ENCODE results near the gene ZNF212. TPM values are rescaled to one million over a fixed set of nuclear protein-coding genes. Genes with fewer than 3 reads are reported as not detected.

ZNF212 gene
- total and polyA plus RNA-seq, 10 donors: 6.7 to 15.0 (median 12.8) TPM

DNA sequence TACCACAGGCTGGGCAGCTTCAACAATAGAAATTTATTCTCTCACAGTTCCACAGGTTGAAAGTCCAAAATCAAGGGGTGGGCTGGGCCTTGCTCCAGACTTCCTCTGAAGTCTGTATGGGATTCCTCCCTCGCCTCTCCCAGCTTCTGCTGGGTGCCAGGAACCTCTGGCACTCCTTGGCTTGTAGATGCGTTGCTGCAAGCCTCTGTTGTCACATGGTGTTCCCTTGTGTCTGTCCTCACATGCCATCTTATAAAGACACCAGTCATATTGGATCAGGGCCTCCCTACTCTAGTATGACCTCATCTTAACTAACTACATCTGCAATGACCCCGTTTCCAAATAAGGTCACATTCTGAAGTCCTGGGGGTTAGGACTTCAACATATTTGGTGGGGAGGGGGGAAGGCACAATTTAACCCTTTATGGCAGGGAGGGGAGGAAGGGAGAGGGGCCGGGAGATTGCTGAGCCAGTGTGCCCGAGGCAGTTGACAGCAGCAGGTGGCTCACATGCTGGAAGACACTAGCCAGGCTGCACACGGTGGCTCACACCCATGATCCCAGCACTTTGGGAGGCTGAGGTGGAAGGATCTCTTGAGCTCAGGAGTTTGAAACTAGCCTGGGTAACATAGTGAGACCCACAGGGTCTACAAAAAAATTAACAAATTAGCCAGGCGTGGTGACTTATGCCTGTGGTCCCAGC is 25.3 kb upstream of the ZNF212 start:
- Histone ChIP-seq H3K4me1 (peaks cover 0 to 9% (median 0%) of the 10 kb centered on the region in 6 donors), H3K4me3 (no peak overlapping the region), H3K27me3 (replicated peaks in 1 of 7) (no peaks in the 10 kb centered on the region), H3K9me3 (no peaks in the 10 kb centered on the region), H3K27ac (no peak overlapping the region), H3K36me3 (peaks cover 0 to 100% (median 85%) of the 10 kb centered on the region in 6 donors)
- TF ChIP-seq POLR2A (IDR thresholded peaks at IDR 0.05) (no peak), POLR2AphosphoS5 (IDR thresholded peaks at IDR 0.05) (no peak)
- TF ChIP-seq, protein P1, sequence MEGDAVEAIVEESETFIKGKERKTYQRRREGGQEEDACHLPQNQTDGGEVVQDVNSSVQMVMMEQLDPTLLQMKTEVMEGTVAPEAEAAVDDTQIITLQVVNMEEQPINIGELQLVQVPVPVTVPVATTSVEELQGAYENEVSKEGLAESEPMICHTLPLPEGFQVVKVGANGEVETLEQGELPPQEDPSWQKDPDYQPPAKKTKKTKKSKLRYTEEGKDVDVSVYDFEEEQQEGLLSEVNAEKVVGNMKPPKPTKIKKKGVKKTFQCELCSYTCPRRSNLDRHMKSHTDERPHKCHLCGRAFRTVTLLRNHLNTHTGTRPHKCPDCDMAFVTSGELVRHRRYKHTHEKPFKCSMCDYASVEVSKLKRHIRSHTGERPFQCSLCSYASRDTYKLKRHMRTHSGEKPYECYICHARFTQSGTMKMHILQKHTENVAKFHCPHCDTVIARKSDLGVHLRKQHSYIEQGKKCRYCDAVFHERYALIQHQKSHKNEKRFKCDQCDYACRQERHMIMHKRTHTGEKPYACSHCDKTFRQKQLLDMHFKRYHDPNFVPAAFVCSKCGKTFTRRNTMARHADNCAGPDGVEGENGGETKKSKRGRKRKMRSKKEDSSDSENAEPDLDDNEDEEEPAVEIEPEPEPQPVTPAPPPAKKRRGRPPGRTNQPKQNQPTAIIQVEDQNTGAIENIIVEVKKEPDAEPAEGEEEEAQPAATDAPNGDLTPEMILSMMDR (IDR thresholded peaks at IDR 0.05 in 8 of 11, conservative IDR thresholded peaks at IDR 0.05 in 3 of 11): no peak
- intact Hi-C loops (cut with DNase I; ENCODE audit: low total_unique reads): no loop called here
- WGBS, 5 donors: 83 to 92% (median 92%) methylated on average over 7 of the region's 7 CpGs
- no peak for DNase-seq

DNA sequence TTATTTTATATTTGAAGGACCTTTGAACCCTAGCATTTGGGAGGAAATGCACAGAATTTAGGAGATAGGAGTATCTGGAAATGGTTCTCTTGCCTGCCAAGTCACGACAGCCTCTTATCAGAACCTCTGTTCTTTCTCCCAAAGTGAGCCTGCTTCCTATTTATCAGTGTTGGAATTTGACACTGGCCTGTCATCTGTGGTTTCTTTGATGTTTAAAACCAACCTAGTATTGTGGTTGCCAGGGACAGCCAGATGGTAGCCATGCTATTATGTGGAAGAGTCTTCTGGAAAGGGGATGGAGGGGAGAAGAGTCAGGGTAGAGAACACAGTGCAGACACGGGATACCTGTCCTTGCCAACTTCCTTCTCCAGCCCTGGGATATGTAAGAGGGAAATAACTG is 23.0 kb upstream of the ZNF212 start:
- Histone ChIP-seq H3K36me3 (peaks cover 0 to 100% (median 78%) of the 10 kb centered on the region in 6 donors), H3K4me3 (no peak overlapping the region), H3K27me3 (replicated peaks in 1 of 7) (no peaks in the 10 kb centered on the region), H3K4me1 (peaks cover 0 to 9% (median 0%) of the 10 kb centered on the region in 6 donors), H3K27ac (peak overlapping the region in 1 of 8 donors; percentile 29), H3K9me3 (no peaks in the 10 kb centered on the region)
- TF ChIP-seq, protein P1 (IDR thresholded peaks at IDR 0.05 in 8 of 11, conservative IDR thresholded peaks at IDR 0.05 in 3 of 11): no peak
- TF ChIP-seq POLR2AphosphoS5 (IDR thresholded peaks at IDR 0.05) (no peak), POLR2A (IDR thresholded peaks at IDR 0.05) (no peak)
- 69 to 85% (median 83%) methylated on average over 2 of the region's 2 CpGs for whole genome bisulfite sequencing, 5 donors
- intact Hi-C loops (cut with DNase I; ENCODE audit: low total_unique reads): no loop called here
- DNase-seq: no peak

DNA sequence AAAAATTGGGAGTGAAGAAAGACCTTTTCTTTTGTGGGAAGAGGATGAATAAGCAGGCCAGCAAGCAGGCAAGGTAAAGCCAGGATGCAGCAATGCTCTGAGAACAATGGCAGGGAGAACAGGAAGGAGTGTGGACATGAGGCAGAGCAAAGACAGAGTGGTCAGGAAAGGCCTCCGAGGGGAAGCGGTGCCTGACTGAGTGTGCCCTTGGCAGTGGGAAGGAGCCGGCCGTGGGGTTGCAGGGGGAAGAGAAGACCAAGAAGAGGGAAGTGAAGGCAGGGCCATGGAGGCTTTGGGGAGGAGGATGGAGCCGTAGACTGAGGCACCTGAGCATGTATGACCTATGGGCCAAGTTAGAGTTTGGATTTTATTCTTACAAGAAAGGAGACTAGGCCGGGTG is 21.9 kb upstream of the ZNF212 start:
- DNase-seq: no peak
- intact Hi-C loops (cut with DNase I; ENCODE audit: low total_unique reads): no loop called here
- TF ChIP-seq, protein P1 (IDR thresholded peaks at IDR 0.05 in 8 of 11, conservative IDR thresholded peaks at IDR 0.05 in 3 of 11): no peak
- TF ChIP-seq POLR2A (IDR thresholded peaks at IDR 0.05) (no peak), POLR2AphosphoS5 (IDR thresholded peaks at IDR 0.05) (peak in 1 of 3 donors; percentile 19)
- Histone ChIP-seq H3K4me3 (no peak overlapping the region), H3K9me3 (no peaks in the 10 kb centered on the region), H3K27ac (peak overlapping the region in 1 of 8 donors; percentile 29), H3K27me3 (replicated peaks in 1 of 7) (no peaks in the 10 kb centered on the region), H3K36me3 (peaks cover 0 to 100% (median 76%) of the 10 kb centered on the region in 6 donors), H3K4me1 (peaks cover 0 to 9% (median 0%) of the 10 kb centered on the region in 6 donors)
- WGBS, 5 donors: 72 to 84% (median 79%) methylated on average over 6 of the region's 6 CpGs
